HEK293 (cell line): ENCODE measurements around the gene SMIM26.

Source experiments
- CTCF ChIA-PET: fragments of 350-600 bp; formaldehyde crosslinking; extraction: SDS; loops from one replicate; lab custom pipeline; 2021; ENCODE audit warnings: antibody characterized with exemption; lab: Yijun Ruan, JAX
- POLR2A ChIA-PET: fragments of 300-600 bp; formaldehyde crosslinking; extraction: SDS; loops from one replicate; lab custom pipeline; 2020; ENCODE audit warnings: antibody characterized with exemption, inconsistent platforms; lab: Yijun Ruan, JAX
- H3K27ac ChIP-seq: fragments of 200-500 bp; sonication (Bioruptor generic); 2 replicates; pipeline ENCODE4 v1.5.1; 2014; ENCODE audit warnings: low read depth, low read length, control low read depth, inconsistent platforms; ENCODE audit errors: extremely low read depth
- H3K36me3 ChIP-seq, 2 experiments: fragments of 200-500 bp in 1 of 2; sonication (Bioruptor generic) in 1 of 2; 1 replicate in 1 of 2; 2 replicates in 1 of 2; pipeline ENCODE4 v1.5.1; 2014 to 2017; ENCODE audit warnings: inconsistent platforms in 2 of 2, low read length in 2 of 2; ENCODE audit not compliant: control insufficient read depth in 2 of 2, insufficient read depth in 1 of 2
- H3K4me1 ChIP-seq: fragments of 200-500 bp; sonication (Bioruptor generic); 2 replicates; pipeline ENCODE4 v1.5.1; 2014; ENCODE audit warnings: mild to moderate bottlenecking, low read length, inconsistent platforms; ENCODE audit not compliant: control insufficient read depth, insufficient read depth
- H3K4me3 ChIP-seq: 2 replicates; pipeline ENCODE4 v1.5.1; 2011; ENCODE audit warnings: low read depth, mild to moderate bottlenecking, control low read depth, low read length, moderate library complexity
- H3K9me3 ChIP-seq: fragments of 200-500 bp; sonication (Bioruptor generic); 2 replicates; pipeline ENCODE4 v1.5.1; 2014; ENCODE audit warnings: low read depth, low read length, inconsistent platforms; ENCODE audit not compliant: control insufficient read depth, insufficient read depth
- KLF16 ChIP-seq: fragments of 450-650 bp; formaldehyde crosslinking; IDR thresholded peaks from 2 replicates; pipeline ENCODE4 v1.5.1; 2017; ENCODE audit warnings: missing biosample characterization, missing genetic modification characterization
- MZF1 ChIP-seq: fragments of 450-650 bp; formaldehyde crosslinking; IDR thresholded peaks from 2 replicates; pipeline ENCODE4 v1.5.1; 2017; ENCODE audit warnings: missing biosample characterization, missing genetic modification characterization, borderline replicate concordance
- REPIN1 ChIP-seq: fragments of 450-650 bp; formaldehyde crosslinking; IDR thresholded peaks from 2 replicates; pipeline ENCODE4 v1.5.1; 2017; ENCODE audit warnings: missing biosample characterization, missing genetic modification characterization, low read depth
- ZFP69B ChIP-seq: fragments of 450-650 bp; formaldehyde crosslinking; IDR thresholded peaks from 2 replicates; pipeline ENCODE4 v1.5.1; 2016; ENCODE audit warnings: missing biosample characterization, missing genetic modification characterization
- ZIC2 ChIP-seq: fragments of 450-650 bp; formaldehyde crosslinking; IDR thresholded peaks from 2 replicates; pipeline ENCODE4 v1.5.1; 2016; ENCODE audit warnings: missing biosample characterization, missing genetic modification characterization
- ZNF114 ChIP-seq: fragments of 450-650 bp; formaldehyde crosslinking; IDR thresholded peaks from 2 replicates; pipeline ENCODE4 v1.5.0; 2017; ENCODE audit warnings: missing biosample characterization, missing genetic modification characterization
- ZNF121 ChIP-seq: fragments of 450-650 bp; formaldehyde crosslinking; IDR thresholded peaks from 2 replicates; pipeline ENCODE4 v1.5.1; 2016; ENCODE audit warnings: missing biosample characterization, missing genetic modification characterization
- ZNF138 ChIP-seq: fragments of 450-650 bp; formaldehyde crosslinking; IDR thresholded peaks from 2 replicates; pipeline ENCODE4 v1.5.1; 2016; ENCODE audit warnings: missing biosample characterization, missing genetic modification characterization, borderline replicate concordance
- ZNF2 ChIP-seq: fragments of 450-650 bp; formaldehyde crosslinking; IDR thresholded peaks from 2 replicates; pipeline ENCODE4 v1.5.1; 2016; ENCODE audit warnings: missing biosample characterization, missing genetic modification characterization
- ZNF433 ChIP-seq: fragments of 450-650 bp; formaldehyde crosslinking; IDR thresholded peaks from 2 replicates; pipeline ENCODE4 v1.5.1; 2016; ENCODE audit warnings: missing biosample characterization, missing genetic modification characterization, low read depth
- ZNF521 ChIP-seq: fragments of 450-650 bp; formaldehyde crosslinking; IDR thresholded peaks from 2 replicates; pipeline ENCODE4 v1.5.1; 2017; ENCODE audit warnings: missing biosample characterization, mild to moderate bottlenecking, missing genetic modification characterization
- ZNF530 ChIP-seq: fragments of 450-650 bp; formaldehyde crosslinking; IDR thresholded peaks from 2 replicates; pipeline ENCODE4 v1.5.1; 2016; ENCODE audit warnings: low read depth, missing biosample characterization, missing genetic modification characterization
- ZNF548 ChIP-seq: fragments of 450-650 bp; formaldehyde crosslinking; IDR thresholded peaks from 2 replicates; pipeline ENCODE4 v1.5.1; 2016; ENCODE audit warnings: missing biosample characterization, missing genetic modification characterization
- ZNF558 ChIP-seq: fragments of 450-650 bp; formaldehyde crosslinking; IDR thresholded peaks from 2 replicates; pipeline ENCODE4 v1.5.1; 2016; ENCODE audit warnings: missing biosample characterization, missing genetic modification characterization
- ZNF660 ChIP-seq: fragments of 450-650 bp; IDR thresholded peaks from 2 replicates; pipeline ENCODE4 v1.5.1; 2018; ENCODE audit warnings: missing biosample characterization, mild to moderate bottlenecking, missing genetic modification characterization
- ZNF664 ChIP-seq: fragments of 450-650 bp; formaldehyde crosslinking; IDR thresholded peaks from 2 replicates; pipeline ENCODE4 v1.5.1; 2016; ENCODE audit warnings: missing biosample characterization, missing genetic modification characterization
- ZNF768 ChIP-seq: fragments of 450-650 bp; formaldehyde crosslinking; IDR thresholded peaks from 2 replicates; pipeline ENCODE4 v1.5.1; 2018; ENCODE audit warnings: missing biosample characterization, mild to moderate bottlenecking, missing genetic modification characterization
- ZNF776 ChIP-seq: fragments of 450-650 bp; formaldehyde crosslinking; IDR thresholded peaks from 2 replicates; pipeline ENCODE4 v1.5.0; 2017; ENCODE audit warnings: missing biosample characterization, missing genetic modification characterization, borderline replicate concordance
- ZSCAN23 ChIP-seq: fragments of 450-650 bp; formaldehyde crosslinking; IDR thresholded peaks from 2 replicates; pipeline ENCODE4 v1.5.1; 2016; ENCODE audit warnings: missing biosample characterization, missing genetic modification characterization
- TF ChIP-seq, protein P1 (sequence below): fragments of 450-650 bp; formaldehyde crosslinking; conservative IDR thresholded peaks from 2 replicates; pipeline ENCODE4 v1.5.1; 2016; ENCODE audit warnings: low read depth, missing biosample characterization, missing genetic modification characterization
- TF ChIP-seq, protein P2 (sequence below): fragments of 450-650 bp; formaldehyde crosslinking; IDR thresholded peaks from 2 replicates; pipeline ENCODE4 v1.5.1; 2016; ENCODE audit warnings: missing biosample characterization, missing genetic modification characterization
- TF ChIP-seq, protein P3 (sequence below): fragments of 450-650 bp; formaldehyde crosslinking; IDR thresholded peaks from 2 replicates; pipeline ENCODE4 v1.5.1; 2016; ENCODE audit warnings: missing biosample characterization, missing genetic modification characterization

Gene SMIM26

DNA sequence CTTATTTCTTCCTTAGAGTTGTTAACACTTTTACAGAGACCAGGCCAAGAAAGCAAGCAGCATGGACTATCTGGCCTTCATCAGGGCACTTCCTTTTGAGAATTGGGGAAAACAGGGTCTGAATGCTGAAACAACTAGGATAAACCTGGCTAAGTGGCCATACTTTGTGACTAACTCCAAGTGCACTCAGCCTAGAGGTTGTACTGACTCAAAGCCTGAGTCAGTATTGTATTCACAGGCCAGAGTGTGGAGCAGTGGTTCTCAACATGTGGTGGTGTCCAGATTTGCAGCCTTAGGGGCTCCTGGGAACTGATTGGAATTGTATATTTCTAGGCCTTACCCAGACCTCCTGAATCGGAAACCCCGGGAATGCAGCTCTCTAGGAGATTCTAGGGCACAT is 39.4 kb upstream of the SMIM26 start:
- POLR2A ChIA-PET = no interaction called here
- H3K9me3 ChIP-seq = no peaks in the 10 kb centered on the region
- CTCF ChIA-PET = interaction anchor here (1.7 kb wide), 1 partner anchor 13 kb away, joined by 6 read pairs; no protein-coding TSS in a partner anchor
- TF ChIP-seq ZNF114 (tag by site-specific recombination) (no peak), ZNF138 (tag by site-specific recombination) (no peak), ZFP69B (tag by site-specific recombination) (no peak), ZNF660 (tag by site-specific recombination) (no peak), ZSCAN23 (no peak), KLF16 (tag by site-specific recombination) (no peak)
- TF ChIP-seq, protein P1, sequence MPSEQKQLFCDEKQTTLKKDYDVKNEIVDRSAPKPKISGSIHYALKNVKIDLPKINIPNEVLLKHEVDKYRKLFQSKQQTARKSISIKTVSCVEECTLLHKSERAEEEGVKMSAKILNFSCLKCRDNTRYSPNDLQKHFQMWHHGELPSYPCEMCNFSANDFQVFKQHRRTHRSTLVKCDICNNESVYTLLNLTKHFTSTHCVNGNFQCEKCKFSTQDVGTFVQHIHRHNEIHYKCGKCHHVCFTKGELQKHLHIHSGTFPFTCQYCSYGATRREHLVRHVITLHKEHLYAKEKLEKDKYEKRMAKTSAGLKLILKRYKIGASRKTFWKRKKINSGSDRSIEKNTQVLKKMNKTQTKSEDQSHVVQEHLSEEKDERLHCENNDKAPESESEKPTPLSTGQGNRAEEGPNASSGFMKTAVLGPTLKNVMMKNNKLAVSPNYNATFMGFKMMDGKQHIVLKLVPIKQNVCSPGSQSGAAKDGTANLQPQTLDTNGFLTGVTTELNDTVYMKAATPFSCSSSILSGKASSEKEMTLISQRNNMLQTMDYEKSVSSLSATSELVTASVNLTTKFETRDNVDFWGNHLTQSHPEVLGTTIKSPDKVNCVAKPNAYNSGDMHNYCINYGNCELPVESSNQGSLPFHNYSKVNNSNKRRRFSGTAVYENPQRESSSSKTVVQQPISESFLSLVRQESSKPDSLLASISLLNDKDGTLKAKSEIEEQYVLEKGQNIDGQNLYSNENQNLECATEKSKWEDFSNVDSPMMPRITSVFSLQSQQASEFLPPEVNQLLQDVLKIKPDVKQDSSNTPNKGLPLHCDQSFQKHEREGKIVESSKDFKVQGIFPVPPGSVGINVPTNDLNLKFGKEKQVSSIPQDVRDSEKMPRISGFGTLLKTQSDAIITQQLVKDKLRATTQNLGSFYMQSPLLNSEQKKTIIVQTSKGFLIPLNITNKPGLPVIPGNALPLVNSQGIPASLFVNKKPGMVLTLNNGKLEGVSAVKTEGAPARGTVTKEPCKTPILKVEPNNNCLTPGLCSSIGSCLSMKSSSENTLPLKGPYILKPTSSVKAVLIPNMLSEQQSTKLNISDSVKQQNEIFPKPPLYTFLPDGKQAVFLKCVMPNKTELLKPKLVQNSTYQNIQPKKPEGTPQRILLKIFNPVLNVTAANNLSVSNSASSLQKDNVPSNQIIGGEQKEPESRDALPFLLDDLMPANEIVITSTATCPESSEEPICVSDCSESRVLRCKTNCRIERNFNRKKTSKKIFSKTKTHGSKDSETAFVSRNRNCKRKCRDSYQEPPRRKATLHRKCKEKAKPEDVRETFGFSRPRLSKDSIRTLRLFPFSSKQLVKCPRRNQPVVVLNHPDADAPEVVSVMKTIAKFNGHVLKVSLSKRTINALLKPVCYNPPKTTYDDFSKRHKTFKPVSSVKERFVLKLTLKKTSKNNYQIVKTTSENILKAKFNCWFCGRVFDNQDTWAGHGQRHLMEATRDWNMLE = no peak
- TF ChIP-seq, protein P2, sequence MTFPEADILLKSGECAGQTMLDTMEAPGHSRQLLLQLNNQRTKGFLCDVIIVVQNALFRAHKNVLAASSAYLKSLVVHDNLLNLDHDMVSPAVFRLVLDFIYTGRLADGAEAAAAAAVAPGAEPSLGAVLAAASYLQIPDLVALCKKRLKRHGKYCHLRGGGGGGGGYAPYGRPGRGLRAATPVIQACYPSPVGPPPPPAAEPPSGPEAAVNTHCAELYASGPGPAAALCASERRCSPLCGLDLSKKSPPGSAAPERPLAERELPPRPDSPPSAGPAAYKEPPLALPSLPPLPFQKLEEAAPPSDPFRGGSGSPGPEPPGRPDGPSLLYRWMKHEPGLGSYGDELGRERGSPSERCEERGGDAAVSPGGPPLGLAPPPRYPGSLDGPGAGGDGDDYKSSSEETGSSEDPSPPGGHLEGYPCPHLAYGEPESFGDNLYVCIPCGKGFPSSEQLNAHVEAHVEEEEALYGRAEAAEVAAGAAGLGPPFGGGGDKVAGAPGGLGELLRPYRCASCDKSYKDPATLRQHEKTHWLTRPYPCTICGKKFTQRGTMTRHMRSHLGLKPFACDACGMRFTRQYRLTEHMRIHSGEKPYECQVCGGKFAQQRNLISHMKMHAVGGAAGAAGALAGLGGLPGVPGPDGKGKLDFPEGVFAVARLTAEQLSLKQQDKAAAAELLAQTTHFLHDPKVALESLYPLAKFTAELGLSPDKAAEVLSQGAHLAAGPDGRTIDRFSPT (tag by site-specific recombination) = no peak
- TF ChIP-seq, protein P3, sequence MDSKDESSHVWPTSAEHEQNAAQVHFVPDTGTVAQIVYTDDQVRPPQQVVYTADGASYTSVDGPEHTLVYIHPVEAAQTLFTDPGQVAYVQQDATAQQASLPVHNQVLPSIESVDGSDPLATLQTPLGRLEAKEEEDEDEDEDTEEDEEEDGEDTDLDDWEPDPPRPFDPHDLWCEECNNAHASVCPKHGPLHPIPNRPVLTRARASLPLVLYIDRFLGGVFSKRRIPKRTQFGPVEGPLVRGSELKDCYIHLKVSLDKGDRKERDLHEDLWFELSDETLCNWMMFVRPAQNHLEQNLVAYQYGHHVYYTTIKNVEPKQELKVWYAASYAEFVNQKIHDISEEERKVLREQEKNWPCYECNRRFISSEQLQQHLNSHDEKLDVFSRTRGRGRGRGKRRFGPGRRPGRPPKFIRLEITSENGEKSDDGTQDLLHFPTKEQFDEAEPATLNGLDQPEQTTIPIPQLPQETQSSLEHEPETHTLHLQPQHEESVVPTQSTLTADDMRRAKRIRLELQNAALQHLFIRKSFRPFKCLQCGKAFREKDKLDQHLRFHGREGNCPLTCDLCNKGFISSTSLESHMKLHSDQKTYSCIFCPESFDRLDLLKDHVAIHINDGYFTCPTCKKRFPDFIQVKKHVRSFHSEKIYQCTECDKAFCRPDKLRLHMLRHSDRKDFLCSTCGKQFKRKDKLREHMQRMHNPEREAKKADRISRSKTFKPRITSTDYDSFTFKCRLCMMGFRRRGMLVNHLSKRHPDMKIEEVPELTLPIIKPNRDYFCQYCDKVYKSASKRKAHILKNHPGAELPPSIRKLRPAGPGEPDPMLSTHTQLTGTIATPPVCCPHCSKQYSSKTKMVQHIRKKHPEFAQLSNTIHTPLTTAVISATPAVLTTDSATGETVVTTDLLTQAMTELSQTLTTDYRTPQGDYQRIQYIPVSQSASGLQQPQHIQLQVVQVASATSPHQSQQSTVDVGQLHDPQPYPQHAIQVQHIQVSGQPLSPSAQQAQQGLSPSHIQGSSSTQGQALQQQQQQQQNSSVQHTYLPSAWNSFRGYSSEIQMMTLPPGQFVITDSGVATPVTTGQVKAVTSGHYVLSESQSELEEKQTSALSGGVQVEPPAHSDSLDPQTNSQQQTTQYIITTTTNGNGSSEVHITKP (tag by site-specific recombination) = no peak
- no peaks in the 10 kb centered on the region for H3K4me1 ChIP-seq
- H3K27ac ChIP-seq = no peak overlapping the region
- H3K4me3 ChIP-seq = no peak overlapping the region
- H3K36me3 ChIP-seq = peaks cover 55 to 93% of the 10 kb centered on the region in 2 experiments

DNA sequence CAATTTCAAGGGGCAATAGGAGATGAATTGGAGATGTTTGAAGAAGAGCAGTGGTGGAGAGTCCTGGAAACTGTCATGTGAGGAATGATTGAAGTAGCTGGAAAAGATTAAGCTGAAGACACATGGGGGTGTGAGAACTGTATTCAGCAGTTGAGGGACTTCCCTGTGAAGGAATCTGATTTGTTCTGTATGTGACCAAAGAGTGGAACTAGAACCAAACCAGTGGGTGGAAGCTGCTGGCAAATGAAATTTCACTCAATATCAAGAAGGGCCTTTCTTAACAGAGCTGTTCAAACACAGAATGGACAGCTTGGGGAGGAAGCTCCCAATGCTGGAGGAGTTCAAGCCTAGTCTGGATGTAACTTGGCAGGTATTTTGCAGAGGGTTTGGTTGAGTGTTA is 38.2 kb upstream of the SMIM26 start:
- no peak overlapping the region for H3K27ac ChIP-seq
- peaks cover 52 to 99% of the 10 kb centered on the region in 2 experiments for H3K36me3 ChIP-seq
- TF ChIP-seq ZNF2 (tag by site-specific recombination) = no peak
- no peak for TF ChIP-seq ZNF768 (tag by site-specific recombination)
- TF ChIP-seq ZNF664 = no peak
- no peak for TF ChIP-seq ZIC2 (tag by site-specific recombination)
- TF ChIP-seq ZNF121 (tag by site-specific recombination) = no peak
- TF ChIP-seq MZF1 (tag by site-specific recombination) = no peak
- TF ChIP-seq ZNF521 (tag by site-specific recombination) = no peak
- no peak for TF ChIP-seq ZNF776
- TF ChIP-seq REPIN1 (tag by site-specific recombination) = no peak
- TF ChIP-seq ZNF433 = no peak
- no peak for TF ChIP-seq ZNF530
- TF ChIP-seq ZNF548 (tag by site-specific recombination) = no peak
- no peak for TF ChIP-seq ZNF558 (tag by site-specific recombination)
- TF ChIP-seq, all 188 proteins: peak for 0
- ChIA-PET CTCF (interaction anchor here (1.7 kb wide), 1 partner anchor 12 kb away, joined by 6 read pairs; no protein-coding TSS in a partner anchor), POLR2A (interaction anchor here (0.5 kb wide), 1 partner anchor 475 kb away, joined by 3 read pairs; no protein-coding TSS in a partner anchor)
- no peaks in the 10 kb centered on the region for H3K9me3 ChIP-seq
- H3K4me1 ChIP-seq = no peaks in the 10 kb centered on the region
- no peak overlapping the region for H3K4me3 ChIP-seq
